GM10248 (cell line): ENCODE data around the gene OR2M3.

ENCODE experiments used
- CTCF ChIA-PET: fragments of 300-600 bp; sonication (Branson Sonifier 250); formaldehyde crosslinking; extraction: SDS; loops from one replicate; lab custom pipeline; 2021; ENCODE audit warnings: antibody characterized with exemption; lab: Yijun Ruan, JAX
- POLR2A ChIA-PET: fragments of 350-650 bp; sonication (Branson Sonifier 250); formaldehyde crosslinking; extraction: SDS; loops from one replicate; lab custom pipeline; 2020; ENCODE audit warnings: antibody characterized with exemption; lab: Yijun Ruan, JAX
- DNase-seq: peaks from one replicate; pipeline ENCODE4 v3.0.0; 2012; ENCODE audit errors: extremely low spot score
- TF ChIP-seq, protein P1 (sequence below): IDR thresholded peaks from 2 replicates; pipeline ENCODE4 v1.5.1; 2012; ENCODE audit warnings: mild to moderate bottlenecking, low read depth; ENCODE audit errors: extremely low read depth, missing control alignments, control extremely low read depth

The OR2M3 gene, protein sequence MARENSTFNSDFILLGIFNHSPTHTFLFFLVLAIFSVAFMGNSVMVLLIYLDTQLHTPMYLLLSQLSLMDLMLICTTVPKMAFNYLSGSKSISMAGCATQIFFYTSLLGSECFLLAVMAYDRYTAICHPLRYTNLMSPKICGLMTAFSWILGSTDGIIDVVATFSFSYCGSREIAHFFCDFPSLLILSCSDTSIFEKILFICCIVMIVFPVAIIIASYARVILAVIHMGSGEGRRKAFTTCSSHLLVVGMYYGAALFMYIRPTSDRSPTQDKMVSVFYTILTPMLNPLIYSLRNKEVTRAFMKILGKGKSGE

DNA sequence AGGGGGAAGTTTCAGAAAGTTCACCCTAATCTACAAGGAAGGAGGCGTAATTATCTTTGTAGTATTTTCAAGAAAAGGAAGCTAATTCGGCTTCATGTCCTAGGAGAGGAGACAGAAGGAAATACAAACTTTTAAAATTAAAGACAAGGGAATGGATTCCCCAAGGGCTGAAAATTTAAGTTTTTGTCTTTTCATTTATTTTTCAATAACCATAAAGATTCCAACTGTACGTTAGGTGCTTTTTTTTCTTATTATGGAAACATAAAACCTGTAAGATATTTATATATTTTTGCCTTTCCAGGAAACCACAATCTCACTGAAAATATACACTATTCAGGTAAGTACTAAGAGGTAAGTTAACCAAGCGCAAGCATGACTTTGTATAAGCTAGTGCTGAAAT lies at the start of gene OR2M3:
Gene OR2M3 (plus strand): TSS at position 301 of the 400 bp plus-strand sequence. CDS start 5,803 bp downstream, outside the sequence.
- ChIA-PET POLR2A (no interaction called here), CTCF (interaction anchor here (1.1 kb wide), 1 partner anchor 11 kb away, joined by 3 read pairs; no protein-coding TSS in a partner anchor)
- TF ChIP-seq, protein P1, sequence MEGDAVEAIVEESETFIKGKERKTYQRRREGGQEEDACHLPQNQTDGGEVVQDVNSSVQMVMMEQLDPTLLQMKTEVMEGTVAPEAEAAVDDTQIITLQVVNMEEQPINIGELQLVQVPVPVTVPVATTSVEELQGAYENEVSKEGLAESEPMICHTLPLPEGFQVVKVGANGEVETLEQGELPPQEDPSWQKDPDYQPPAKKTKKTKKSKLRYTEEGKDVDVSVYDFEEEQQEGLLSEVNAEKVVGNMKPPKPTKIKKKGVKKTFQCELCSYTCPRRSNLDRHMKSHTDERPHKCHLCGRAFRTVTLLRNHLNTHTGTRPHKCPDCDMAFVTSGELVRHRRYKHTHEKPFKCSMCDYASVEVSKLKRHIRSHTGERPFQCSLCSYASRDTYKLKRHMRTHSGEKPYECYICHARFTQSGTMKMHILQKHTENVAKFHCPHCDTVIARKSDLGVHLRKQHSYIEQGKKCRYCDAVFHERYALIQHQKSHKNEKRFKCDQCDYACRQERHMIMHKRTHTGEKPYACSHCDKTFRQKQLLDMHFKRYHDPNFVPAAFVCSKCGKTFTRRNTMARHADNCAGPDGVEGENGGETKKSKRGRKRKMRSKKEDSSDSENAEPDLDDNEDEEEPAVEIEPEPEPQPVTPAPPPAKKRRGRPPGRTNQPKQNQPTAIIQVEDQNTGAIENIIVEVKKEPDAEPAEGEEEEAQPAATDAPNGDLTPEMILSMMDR, result no peak
- no peak for DNase-seq

DNA sequence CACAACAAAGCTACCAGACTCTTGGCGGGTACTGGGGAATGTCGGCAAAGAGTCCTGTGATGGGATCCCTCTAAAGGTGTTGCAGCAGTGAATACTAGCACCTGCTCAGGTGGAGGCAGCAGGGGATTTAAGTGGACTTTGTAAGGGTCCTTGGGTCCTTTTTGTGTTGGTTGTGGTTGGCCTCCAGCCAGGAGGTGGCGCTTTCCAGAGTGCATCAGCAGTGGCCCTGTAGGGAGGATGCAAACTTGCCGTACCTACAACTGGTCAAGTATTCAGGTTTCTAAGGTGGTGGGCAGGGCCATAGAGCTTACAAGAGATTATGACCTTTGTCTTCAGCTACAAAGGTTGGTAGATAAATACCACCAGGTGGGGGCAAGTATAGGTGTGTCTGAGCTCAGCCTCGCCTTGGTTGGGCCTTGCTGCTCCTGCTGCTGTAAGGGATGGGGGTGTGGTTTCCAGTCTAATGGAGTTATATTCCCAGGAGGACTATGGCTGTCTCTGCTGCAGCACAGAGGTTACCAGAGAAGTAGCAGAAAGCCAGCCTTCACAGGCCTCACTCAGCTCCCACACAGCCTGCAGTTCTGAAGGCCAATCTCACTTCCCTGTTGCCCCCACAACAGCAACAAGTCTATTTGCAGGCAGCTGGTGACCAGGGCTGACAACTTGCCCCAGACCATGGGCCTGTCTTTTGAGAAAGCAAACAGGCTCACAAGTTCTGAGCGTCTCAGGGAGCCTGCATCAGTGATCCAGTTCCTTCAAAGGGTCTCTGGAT lies 44.8 kb upstream of the OR2M3 start:
- CTCF ChIA-PET, result interaction anchor here (1.1 to 1.3 kb wide), 2 partner anchors 10 to 38 kb away, joined by 3 to 4 read pairs; no protein-coding TSS in a partner anchor
- no peak for DNase-seq
- POLR2A ChIA-PET, result no interaction called here
- TF ChIP-seq, protein P1, result peak; percentile 7

DNA sequence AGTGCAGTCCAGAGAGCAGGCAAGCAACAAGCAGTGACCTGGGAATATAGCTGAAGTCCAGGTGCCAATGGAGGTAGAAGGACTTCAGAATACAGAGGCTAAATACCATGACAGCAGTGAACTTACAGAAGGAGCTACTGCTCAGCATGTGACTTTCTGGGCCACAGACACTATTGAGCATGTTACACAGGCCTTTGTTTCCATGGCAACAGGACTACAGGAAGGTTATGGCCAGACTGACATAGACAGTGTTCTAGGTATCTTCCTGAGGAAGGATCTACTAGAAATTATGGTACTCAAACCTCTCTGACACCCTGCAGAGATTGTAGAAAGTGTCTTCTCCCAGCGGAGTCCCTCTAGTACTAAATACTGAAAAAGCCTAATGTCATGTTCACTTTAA lies 41.1 kb upstream of the OR2M3 start:
- ChIA-PET CTCF (interaction anchor here (0.7 to 1.3 kb wide), 2 partner anchors 61 to 73 kb away, joined by 4 read pairs; partner anchors contain the start of gene OR2L13), POLR2A (no interaction called here)
- TF ChIP-seq, protein P1, result no peak
- DNase-seq, result no peak

DNA sequence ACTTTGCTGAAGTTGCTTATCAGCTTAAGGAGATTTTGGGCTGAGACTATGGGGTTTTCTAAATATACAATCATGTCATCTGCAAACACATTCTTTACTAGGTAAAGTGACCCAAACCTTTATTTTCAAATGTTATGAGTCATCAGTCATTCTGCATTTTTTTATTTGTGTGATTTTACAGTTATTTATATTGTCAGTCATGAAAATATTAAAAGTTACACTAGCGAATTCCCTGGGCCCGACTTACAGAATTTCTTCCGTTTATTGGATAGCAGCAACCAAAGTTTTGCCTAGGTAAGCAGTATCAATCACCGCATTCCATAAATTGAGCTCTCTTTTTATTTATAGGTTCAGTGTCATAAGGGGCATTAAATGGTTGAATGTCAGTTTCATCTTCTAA lies 38.3 kb upstream of the OR2M3 start:
- TF ChIP-seq, protein P1, result no peak
- ChIA-PET POLR2A (no interaction called here), CTCF (no interaction called here)
- no peak for DNase-seq

DNA sequence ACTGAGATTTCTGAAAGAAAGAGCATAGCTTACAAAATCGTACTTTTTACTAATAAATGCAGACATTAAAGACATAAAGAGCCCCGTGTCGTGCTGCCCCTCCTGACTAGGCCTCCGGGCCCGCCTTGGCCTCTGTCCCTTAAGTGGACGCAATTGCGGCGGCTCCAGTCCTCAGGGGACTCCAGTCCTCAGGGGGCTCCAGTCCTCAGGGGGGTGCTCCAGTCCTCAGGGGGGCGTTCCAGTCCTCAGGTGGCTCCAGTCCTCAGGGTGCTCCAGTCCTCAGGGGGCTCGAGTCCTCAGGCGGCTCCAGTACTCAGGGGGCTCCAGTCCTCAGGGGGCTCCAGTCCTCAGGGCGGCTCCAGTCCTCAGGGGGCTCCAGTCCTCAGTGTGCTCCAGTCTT lies 33.0 kb upstream of the OR2M3 start:
- DNase-seq, result no peak
- CTCF ChIA-PET, result no interaction called here
- POLR2A ChIA-PET, result no interaction called here
- TF ChIP-seq, protein P1, result no peak

DNA sequence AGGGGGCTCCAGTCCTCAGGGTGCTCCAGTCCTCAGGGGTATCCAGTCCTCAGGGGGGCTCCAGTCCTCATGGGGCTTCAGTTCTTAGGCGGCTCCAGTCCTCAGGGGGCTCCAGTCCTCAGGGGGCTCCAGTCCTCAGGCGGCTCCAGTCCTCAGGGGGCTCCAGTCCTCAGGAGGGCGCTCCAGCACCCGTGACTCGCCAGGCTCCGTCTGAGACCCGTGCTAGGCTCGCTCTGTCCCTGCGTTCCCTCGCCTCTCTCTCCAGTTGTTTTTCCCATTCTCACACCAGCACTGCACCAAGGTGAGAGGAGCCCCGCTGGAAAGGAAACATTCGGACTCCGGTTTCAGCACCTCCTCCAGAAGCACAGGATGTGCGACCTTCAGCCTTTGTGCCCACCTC lies 31.9 kb upstream of the OR2M3 start:
- no peak for DNase-seq
- TF ChIP-seq, protein P1, result no peak

More for the DNA sequence above, 31.9 kb upstream of the OR2M3 start:
- ChIA-PET CTCF (no interaction called here), POLR2A (no interaction called here)
